ENCODE measurements around the gene PRKAR1B.
"Not testable (repeated sequence)": the region's sequence is repeated elsewhere in the genome, so short reads cannot be mapped to it uniquely, and the experiment has no call there.

PRKAR1B gene

DNA sequence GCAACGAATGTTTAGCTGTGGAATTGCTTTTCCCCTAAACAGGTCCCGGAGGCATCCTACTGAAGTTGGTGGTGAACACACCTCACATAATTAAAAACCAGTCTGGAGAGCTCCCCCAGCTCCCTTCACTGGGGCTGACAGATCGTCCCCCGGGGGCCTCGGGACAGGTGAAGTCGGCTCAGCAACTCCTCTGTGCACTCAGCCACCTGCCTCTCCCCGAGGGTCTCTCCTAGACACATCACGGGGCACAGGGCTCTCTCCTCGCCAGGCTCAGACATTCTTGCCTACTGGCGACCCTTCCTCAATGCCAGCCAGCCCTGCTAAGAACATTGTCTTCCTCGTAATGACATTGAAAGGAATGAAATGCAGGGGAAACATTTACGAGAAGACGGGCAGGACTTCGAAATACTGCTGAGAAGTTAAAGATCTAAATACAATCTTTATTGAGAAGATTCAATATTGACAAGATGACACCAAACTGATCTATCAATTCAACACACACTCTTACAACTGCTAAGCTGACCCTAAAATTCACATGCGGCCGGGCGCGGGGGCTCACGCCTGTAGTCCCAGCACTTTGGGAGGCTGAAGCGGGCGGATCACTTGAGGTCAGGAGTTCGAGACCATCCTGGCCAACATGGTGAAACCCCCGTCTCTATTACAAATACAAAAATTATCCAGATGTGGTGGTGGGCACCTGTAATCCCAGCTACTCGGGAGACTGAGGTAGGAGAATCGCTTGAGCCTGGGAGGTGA lies 88.6 kb downstream of the PRKAR1B start:
- DNase-seq, result no peak

DNA sequence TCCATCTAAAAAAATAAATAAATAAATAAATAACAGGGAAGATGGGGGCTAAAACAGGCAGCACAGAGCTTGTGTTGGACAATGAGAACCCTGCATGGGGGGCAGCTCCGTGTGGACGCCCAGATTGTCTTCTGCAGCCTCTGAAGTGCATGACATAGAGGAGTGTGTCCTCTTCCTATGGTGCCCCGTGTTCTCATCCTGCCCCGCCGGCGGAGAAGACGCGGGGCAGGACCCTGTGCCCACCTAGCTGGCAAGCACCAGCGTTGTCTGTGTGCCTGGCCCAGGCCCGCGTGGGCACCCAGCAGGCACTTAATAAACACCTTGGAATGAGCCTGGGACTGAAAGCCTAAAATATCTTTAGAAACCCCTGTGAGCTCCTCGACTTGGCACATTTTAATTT lies 89.3 kb downstream of the PRKAR1B start:
- no peak for DNase-seq

DNA sequence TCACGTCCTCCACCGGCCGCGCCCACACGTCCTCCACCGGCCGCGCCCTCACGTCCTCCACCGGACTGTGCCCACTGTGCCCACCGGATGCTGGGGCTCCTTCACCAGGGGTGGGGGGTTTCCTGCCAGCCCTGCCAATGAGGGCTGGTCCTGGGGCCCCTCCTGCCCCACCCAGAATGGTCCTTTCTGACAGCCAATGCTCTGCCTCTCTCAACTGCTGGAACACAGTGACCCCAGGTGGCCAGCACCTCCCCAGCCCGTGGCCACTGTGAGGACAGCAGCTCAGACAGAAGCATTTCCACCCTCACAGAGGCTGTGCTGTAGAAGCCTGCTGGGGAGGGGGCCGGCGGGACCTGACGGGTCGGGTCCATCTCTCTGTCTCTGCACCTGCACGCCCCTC lies 90.7 kb downstream of the PRKAR1B start:
- peak; percentile 45 for DNase-seq

DNA sequence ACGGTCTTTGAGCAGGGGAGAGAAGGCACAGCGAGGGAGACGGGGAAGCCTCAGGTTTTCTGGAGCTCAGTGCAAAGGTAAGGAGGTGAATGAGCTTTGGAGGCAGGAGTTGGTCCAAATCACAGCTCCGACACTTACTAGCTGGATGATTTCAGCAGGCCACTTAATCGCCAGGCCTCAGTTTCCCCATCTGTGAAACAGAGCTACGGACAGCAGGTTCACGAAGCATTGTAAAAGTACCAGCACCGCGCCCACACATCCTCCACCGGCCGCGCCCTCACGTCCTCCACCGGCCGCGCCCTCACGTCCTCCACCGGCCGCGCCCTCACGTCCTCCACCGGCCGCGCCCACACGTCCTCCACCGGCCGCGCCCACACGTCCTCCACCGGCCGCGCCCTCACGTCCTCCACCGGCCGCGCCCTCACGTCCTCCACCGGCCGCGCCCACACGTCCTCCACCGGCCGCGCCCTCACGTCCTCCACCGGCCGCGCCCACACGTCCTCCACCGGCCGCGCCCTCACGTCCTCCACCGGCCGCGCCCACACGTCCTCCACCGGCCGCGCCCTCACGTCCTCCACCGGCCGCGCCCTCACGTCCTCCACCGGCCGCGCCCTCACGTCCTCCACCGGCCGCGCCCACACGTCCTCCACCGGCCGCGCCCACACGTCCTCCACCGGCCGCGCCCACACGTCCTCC lies 91.2 kb downstream of the PRKAR1B start:
- not testable (repeated sequence) for DNase-seq

DNA sequence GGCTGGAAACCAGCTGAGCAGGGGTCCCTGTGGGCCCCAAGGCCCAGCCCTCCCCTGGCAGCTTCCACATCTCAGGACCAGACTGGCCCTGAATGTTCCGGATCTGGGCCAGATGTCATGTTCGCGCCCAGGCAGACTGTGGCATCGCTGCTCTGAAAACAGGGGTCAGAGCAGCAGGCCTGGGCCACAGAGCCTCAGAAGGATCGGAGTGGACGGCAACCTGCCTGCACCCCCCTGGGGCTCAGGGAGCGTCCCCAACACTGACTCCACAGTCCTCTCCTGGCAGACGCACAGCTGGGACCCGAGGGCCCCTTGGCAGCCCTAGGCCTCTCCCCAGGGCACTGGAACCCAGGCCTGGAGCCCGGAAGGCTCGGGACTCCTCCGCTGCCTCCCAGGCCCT lies 91.9 kb downstream of the PRKAR1B start:
- no peak for DNase-seq

DNA sequence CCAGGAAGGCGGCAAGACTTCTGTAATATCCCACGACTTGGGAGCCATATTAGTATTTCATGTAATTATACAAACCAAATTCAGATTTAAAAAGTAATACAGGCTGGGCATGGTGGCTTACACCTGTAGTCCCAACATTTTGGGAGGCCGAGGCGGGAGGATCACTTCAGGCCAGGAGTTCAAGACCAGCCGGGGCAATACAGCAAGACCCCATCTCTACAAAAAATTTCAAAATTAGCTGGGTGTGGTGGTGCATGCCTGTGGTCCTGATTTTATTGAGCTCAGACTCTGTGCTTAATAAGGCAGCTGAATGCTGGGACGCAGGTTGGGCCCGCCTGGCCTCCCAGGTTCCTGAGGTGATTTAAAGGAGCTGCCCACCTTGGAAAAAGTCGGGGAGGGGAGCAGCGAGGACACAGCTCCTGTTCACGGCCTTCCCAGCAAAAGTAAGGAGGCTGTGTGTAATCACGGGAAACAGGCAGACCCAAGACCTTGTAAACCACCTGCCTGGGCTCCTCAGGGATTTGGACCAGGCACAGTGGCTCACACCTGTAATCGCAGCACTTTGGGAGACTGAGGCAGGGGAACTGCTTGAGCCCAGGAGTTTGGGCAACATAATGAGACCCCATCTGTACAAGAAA lies 93.6 kb downstream of the PRKAR1B start:
- DNase-seq, result no peak

DNA sequence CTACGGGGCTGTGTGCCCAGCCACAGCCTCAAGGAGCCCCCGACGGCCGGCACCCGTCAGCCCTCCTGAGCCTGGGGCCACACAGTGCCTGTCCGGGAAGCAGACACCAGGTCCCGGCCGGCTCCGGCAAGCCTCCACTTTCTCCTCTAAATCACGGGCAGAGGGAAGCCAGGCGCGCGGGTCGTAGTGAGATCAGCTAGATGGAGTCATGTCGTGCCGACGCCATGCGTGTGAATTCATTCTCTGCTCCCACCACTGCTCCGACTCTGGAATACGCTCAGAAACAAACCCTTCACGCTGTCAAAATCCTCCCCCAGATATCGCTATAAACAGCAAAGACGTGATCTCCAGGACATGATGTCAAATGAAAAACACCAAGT lies 94.3 kb downstream of the PRKAR1B start:
- no peak for DNase-seq

DNA sequence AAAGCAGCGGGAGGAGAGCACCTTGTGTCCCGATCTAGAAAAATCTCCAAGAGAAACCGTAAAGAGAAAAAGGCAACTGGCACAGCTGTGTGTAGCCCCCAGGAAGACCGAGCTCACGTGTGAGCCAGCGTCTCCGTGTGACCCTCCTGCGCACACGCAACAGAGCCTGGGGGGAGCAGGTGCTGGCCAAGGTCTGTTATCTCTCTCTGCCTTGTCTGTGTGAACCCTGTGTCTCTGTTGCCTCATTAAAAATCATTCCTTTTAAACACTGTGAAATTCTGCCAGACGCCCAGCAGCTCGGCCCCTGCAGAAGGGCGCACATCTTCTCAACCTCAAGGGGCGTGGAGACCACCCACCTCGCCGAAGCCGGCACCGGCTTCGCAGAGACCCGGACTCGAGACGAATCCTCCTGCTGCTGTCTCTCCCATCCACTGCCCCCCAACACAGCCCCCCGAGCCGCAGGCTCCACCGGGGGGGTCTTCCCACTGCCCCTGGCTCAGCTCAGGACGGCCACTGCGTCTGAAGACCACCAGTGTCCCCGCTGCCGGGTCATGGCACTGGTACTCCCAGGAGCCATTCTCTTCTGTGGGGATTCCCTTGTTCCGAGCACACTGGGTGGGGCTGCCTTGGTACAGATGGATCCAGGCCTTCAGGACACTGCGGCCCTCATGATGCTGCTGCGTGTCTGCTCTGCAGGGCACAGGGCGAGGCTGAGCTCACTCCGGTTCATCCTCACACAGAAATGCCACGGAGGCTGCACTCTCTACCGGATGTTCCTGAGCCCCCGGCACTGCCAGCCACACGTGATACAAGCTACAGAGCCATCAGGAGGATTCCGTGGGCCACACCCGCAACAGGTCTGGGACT lies 94.9 kb downstream of the PRKAR1B start:
- no peak for DNase-seq

DNA sequence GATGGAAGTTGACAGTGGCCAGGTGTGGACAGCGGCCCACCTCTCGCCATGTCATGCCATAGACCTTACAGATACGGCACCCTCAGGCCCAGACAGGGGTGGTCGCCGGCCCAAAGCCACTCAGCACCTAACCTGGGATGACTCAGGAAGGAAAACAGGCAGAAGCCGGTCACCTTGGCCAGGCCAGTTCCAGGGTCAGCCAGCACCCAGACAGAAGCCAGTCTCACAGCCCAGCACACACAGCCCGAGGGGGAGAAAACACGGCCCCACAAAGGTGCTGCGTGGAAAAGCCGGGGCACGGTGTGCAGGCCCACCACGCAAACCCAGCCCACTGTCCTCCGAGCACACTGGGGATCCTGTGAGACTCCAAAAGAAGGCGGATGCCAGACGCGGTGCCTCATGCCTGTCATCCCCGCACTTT lies 95.8 kb downstream of the PRKAR1B start:
- DNase-seq, result no peak

DNA sequence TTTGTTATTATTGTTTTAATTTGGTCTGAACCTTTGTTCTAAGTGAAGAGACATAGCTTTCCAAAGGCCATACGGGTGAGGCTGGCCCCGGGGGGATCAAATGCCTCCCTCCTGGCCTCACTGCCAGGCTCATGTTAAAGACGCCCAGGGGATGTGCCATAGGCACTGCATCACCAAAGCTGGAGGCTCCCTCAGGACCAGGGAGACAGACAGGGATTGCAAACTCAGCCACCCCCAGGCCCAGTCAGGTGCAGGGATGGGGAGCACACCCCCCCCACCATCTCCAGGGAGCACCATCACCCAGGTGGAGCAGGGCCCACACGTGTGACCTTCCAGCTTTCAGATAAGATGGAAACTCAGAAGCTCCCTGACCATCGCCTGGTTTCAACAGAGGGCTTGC lies 96.5 kb downstream of the PRKAR1B start:
- DNase-seq, result no peak

DNA sequence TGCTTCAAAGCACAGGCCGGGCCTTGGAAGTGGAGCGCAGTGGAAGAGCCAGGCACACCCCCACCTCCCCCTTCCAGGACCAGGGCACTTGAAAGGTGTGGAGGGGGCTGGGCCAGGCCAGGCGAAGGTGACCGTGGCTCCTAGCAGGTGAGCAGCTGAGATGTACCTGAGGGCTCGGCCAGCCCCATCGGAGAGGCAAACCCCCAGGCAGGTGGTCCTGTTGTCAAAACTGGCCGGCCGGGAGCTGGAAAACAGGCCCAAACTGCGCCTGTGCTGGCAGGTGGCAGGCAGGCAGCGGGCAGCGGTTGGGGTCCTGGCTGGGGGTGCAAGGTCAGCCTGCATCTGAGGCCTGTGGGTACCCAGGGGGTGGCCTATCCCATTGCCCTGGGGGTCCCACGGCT lies 97.0 kb downstream of the PRKAR1B start:
- DNase-seq, result no peak

DNA sequence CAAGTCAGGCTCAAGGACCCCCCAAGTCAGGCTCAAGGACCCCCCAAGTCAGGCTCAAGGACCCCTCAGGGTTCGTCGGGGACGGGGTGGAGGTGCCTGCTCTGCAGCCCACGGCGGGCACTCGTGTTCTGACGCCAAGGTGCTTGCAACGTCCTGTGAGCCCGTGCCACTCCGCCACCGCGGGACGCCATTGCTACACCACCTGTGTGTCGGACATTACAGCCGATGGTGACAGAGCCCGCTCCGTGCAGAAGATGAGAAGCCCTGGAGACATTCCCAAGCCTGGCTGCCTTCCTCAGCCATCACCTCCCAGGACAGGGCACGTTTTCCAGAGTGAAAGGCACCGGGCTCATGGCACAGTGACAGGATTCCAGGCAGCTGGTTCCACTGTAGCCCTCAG lies 98.3 kb downstream of the PRKAR1B start:
- DNase-seq, result no peak

DNA sequence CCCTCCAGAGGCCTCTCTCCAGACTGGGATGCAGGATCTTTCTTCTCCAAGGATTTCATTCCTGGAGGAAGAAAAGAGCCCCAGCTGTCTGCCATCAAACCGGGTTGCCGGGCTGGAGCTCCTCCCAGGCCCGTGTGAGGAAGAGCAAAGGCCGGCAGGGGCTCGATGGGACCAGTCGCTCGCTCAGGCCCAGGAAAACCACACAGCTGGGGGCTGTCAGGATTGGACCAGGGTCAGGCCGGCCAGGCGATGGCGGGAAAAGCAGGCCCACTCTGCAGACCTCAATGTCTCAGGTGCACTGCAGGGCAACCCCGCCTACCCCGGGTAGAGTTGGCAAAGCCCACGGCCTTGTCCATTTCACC lies 98.7 kb downstream of the PRKAR1B start:
- DNase-seq, result no peak

DNA sequence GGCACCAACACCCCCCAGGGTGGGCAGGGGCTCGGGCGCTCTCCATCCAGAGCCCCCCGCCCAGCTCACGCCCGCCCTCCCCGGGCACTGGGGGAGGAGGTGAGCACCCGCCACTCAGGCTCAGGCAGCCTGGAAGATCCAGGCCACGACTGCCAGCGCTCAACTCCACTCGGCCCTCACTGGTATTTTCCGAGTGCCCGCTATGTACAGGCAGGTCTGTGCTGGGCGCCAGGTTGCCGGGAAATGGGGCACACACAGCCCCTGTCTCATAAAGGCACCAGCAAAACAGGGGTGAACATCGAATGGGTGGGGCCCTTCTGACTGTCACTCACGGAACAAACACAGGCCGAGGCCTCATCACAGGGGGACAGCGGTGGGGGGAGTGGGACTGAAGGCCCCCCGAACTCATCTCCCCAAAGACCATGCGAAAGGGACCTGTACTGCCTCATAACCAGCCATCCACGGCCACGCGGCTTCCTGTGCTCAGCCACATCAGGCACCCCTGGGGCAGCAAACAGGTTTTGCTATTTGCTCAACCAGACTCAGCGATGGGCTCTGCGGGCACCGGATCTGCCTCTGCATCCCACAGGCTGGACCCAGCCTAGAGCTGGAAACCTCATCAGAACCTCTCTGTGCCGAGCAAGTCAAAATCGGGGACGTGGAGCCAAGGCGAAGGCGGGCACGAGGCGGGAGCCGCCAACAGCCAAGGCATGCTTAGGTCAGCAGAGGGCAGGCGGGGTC lies 99.2 kb downstream of the PRKAR1B start:
- DNase-seq, result no peak

DNA sequence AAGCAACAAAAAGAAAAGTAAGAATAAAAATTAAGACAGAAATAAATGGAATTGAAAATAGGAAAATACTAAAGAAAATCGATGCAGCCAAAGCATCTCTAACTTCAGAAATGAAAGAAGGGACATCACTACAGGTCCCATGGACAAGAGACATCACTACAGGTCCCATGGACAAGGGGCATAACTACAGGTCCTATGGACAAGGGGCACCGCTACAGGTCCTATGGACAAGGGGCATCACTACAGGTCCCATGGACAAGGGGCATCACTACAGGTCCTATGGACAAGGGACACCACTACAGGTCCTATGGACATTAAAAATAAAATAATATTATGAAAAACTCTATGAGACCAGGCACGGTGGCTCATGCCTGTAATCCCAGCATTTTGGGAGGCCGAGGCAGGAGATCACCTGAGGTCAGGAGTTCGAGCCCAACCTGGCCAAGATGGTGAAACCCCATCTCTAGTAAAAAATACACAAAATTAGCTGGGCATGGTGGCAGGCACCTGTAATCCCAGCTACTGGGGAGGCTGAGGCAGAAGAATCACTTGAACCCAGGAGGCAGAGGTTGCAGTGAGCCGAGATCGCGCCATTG lies 101.6 kb downstream of the PRKAR1B start:
- no peak for DNase-seq

DNA sequence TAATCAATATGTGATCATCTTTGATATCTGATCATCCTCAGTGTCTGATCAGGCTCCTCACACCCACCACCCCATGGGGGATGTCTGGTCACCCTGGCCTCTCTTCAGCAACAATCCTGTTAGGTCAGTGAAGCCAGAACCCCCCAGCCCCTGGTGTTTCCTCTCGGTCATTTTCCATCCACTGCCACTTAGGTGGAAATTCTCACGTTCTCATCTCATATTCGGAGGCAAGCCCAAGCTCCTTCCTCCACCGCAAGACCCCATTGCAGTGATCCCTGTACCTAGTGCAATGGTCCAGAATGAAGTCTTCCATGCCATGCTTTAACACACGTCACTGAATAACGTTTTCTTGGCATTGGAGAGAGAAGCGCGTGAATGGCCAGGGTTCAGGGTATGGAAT lies 103.6 kb downstream of the PRKAR1B start:
- no peak for DNase-seq

DNA sequence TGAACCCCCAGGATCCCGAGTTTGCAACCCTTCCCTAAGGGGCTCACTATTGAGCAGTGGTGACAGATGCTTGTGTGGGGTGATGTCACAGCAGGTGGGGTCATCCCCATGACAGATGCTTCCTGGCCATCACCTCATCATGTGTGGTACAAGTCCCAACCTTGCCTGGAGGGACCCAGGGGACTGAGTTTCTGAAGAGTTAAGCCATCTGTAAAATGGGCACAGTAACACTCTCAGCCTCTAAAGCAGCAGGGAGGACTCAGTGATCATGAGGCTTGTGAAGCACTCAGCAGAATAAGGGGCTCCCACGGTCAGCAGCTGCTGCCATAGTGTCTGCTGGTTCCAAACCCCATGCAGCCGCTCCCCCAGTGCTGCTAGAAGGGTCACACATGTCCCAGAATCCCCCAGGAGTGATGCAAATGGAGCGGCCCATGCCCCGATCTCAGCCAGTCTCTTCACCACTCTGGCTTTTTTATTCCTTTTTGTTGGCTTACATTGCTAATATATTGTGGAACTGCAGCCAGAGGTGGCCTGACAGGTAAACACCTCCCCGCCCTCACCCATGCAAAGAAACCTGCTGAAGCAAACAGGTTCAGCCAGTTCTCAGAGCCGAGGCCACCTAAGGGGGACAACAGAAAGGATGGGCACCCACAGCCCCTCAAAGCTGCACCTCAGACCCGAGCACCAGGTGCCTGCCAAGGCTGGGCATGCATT lies 105.4 kb downstream of the PRKAR1B start:
- DNase-seq, result no peak

DNA sequence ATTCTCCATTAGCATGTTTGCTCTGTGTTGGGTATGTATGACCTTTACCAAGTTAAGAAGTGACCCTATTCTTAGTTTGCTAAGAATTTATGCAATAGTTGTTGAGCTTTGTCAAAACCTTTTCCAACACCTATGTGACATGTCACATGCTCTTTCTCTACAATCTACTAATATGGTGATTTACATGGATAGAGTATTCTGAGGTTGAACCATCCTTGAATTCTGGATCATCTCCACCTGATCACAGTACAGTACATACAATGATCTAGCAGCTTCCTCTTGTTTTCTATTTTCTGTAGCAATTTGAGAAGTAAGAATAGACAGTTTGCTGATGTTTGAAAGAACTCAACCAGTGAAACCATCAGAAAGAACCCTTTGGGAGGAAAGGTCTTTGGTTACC lies 106.2 kb downstream of the PRKAR1B start:
- DNase-seq, result no peak

DNA sequence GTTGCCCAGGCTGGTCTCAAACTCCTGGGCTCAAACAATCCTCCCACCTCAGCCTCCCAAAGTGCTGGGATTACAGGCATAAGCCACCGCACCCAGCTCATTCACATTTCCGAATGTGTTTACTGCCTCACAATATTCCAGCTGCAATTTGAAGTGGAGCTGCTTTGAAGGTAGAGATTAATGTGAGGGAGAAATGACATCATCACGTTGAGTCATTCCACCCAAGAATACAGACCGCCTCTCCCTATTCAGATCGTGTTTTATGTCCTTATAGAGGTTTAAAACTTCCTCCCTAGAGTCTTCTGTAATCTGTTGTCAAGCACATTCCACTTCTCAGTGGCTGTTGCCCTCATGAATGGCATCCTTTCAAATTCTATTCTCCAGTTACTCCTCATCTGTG lies 107.0 kb downstream of the PRKAR1B start:
- no peak for DNase-seq

DNA sequence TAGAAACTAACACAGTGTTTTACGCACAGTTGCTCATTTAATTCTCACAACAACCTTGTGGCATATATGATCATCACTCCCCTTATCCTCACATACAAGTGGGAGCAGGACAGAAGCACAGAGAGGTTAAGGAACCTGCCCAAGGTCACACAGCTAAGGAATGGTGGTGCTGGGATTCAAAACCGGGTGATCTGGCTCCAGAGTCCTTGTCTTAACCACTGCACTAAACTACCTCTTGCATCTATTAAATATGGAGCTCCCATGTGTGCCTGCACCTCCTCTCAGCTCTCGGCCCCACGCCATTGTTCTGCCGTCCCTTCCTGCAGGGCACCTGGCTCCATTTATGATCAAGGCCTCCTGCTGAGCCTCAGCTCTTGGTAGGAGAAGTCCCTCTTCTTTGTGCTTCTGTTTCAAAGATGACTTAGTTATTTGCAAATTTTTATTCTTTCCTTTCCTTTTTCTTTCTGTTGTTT lies 107.7 kb downstream of the PRKAR1B start:
- DNase-seq, result no peak

Data from stimulated activated CD8-positive, alpha-beta memory T cell treated with anti-CD3 and anti-CD28 coated beads, Interleukin-4, amount 100 ng/mL, for 48 hours (primary cell).